SU-DHL-6 (cell line): ENCODE data around the gene EFNA5.

Experiments used
- H2AFZ ChIP-seq: fragments of 200-600 bp; sonication (generic); 2 replicates; pipeline ENCODE4 v1.6.1; 2014; ENCODE audit warnings: low read depth, mild to moderate bottlenecking, moderate library complexity, mixed read lengths, antibody characterized with exemption, low read length; ENCODE audit not compliant: severe bottlenecking
- H3F3A ChIP-seq: fragments of 200-600 bp; shearing (Covaris generic); 2 replicates; pipeline ENCODE4 v1.6.0; 2016; ENCODE audit warnings: antibody characterized with exemption, mild to moderate bottlenecking; ENCODE audit not compliant: insufficient read depth
- H3K27ac ChIP-seq: fragments of 200-600 bp; sonication (generic); 2 replicates; pipeline ENCODE4 v1.5.1; 2016; ENCODE audit warnings: low read depth, mild to moderate bottlenecking, low read length, moderate library complexity, mixed read lengths
- H3K27me3 ChIP-seq: fragments of 200-600 bp; sonication (generic), shearing (Covaris generic); 2 replicates; pipeline ENCODE4 v1.6.0; 2014; ENCODE audit warnings: mild to moderate bottlenecking, low read length
- H3K36me3 ChIP-seq: fragments of 200-600 bp; sonication (generic); 2 replicates; pipeline ENCODE4 v1.6.1; 2014; ENCODE audit warnings: mild to moderate bottlenecking, low read length, mixed read lengths
- H3K4me2 ChIP-seq: fragments of 300-600, 200-600 bp; shearing (Covaris generic), sonication (generic); 2 replicates; pipeline ENCODE4 v1.6.0; 2014; ENCODE audit warnings: low read length, low read depth, mild to moderate bottlenecking; ENCODE audit not compliant: poor library complexity, severe bottlenecking
- H3K4me3 ChIP-seq: fragments of 200-600 bp; sonication (generic); 2 replicates; pipeline ENCODE4 v1.5.1; 2014; ENCODE audit warnings: antibody characterized with exemption, low read length, mild to moderate bottlenecking, mixed read lengths; ENCODE audit not compliant: insufficient read depth, poor library complexity, severe bottlenecking
- H3K79me2 ChIP-seq: fragments of 200-600 bp; sonication (generic); 2 replicates; pipeline ENCODE4 v1.6.1; 2014; ENCODE audit warnings: mild to moderate bottlenecking, low read length, moderate library complexity; ENCODE audit not compliant: insufficient read depth
- H3K9ac ChIP-seq: fragments of 200-600 bp; sonication (generic); 2 replicates; pipeline ENCODE4 v1.7.0; 2014; ENCODE audit warnings: mild to moderate bottlenecking, low read length
- H3K9me2 ChIP-seq: fragments of 200-600 bp; sonication (generic); replicated peaks from 2 replicates; pipeline ENCODE4 v1.6.1; 2014; ENCODE audit warnings: low read length; ENCODE audit not compliant: insufficient read depth
- H3K9me3 ChIP-seq: fragments of 200-600 bp; sonication (generic); 2 replicates; pipeline ENCODE4 v1.6.1; 2014; ENCODE audit warnings: low read length, mixed read lengths; ENCODE audit not compliant: insufficient read depth
- H4K20me1 ChIP-seq: fragments of 200-600 bp; sonication (generic); 2 replicates; pipeline ENCODE4 v1.6.1; 2014; ENCODE audit warnings: low read depth, mild to moderate bottlenecking, antibody characterized with exemption, low read length, moderate library complexity, mixed read lengths
- EZH2phosphoT487 ChIP-seq: fragments of 200-600 bp; sonication (generic), shearing (Covaris generic); conservative IDR thresholded peaks from 2 replicates; pipeline ENCODE4 v1.6.1; 2018; ENCODE audit warnings: mild to moderate bottlenecking, antibody characterized with exemption, low read length, moderate library complexity, mixed read lengths
- TF ChIP-seq, protein P1 (sequence below): fragments of 200-600 bp; sonication (generic); IDR thresholded peaks from one replicate; pipeline ENCODE4 v1.5.1; 2017; ENCODE audit warnings: antibody characterized with exemption, mild to moderate bottlenecking, low read length, moderate library complexity; ENCODE audit not compliant: insufficient read depth, poor library complexity, severe bottlenecking

Gene EFNA5

DNA sequence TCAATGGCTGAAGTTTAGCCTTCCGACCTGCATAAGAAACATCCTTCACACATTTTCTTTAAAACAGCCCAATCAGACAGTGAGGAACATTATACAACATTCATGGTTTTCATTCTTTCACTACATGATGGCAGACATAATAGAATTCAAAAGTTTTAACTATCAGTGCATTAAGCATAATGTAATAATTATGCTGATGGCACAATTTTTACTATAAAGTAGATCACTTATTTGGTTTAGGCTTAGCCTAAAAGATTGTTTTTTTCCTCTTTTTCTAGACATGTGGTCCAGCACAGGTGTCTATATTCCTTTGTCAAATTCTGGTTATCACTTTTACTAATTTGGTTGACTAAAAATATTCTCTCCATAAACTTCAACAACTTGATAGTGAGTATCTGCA lies 46.5 kb downstream of the EFNA5 start:
- Histone ChIP-seq H4K20me1 (no peaks in the 10 kb centered on the region), H3K4me3 (no peak overlapping the region), H2AFZ (no peak overlapping the region), H3K27ac (no peak overlapping the region), H3K79me2 (no peaks in the 10 kb centered on the region), H3K4me2 (no peak overlapping the region), H3K9me2 (no peaks in the 10 kb centered on the region), H3K9ac (no peak overlapping the region), H3K27me3 (no peaks in the 10 kb centered on the region), H3K36me3 (no peaks in the 10 kb centered on the region), H3F3A (no peaks in the 10 kb centered on the region), H3K9me3 (no peaks in the 10 kb centered on the region)
- TF ChIP-seq, protein P1, sequence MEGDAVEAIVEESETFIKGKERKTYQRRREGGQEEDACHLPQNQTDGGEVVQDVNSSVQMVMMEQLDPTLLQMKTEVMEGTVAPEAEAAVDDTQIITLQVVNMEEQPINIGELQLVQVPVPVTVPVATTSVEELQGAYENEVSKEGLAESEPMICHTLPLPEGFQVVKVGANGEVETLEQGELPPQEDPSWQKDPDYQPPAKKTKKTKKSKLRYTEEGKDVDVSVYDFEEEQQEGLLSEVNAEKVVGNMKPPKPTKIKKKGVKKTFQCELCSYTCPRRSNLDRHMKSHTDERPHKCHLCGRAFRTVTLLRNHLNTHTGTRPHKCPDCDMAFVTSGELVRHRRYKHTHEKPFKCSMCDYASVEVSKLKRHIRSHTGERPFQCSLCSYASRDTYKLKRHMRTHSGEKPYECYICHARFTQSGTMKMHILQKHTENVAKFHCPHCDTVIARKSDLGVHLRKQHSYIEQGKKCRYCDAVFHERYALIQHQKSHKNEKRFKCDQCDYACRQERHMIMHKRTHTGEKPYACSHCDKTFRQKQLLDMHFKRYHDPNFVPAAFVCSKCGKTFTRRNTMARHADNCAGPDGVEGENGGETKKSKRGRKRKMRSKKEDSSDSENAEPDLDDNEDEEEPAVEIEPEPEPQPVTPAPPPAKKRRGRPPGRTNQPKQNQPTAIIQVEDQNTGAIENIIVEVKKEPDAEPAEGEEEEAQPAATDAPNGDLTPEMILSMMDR = no peak
- no peak for TF ChIP-seq EZH2phosphoT487

DNA sequence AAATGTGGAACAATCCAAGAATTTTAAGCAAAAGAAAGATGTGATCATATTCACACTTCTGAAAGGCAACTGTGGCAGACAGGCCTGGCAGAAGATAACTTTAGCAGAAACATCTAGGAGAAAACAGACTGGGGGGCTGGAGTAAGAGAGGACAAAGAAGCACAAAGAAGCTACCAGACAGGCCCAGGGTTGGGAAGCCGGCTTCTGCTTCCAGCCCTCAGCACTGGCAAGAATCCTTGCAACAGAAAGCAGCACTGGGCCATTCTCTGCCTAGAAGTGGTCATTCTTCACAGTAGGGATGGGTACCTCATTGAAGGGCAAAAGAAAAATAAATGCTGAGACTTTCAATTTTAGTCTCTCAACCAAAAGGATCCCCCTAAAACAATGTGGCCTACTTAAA lies 49.6 kb downstream of the EFNA5 start:
- H3K9me3 ChIP-seq = no peaks in the 10 kb centered on the region
- H3K27ac ChIP-seq = no peak overlapping the region
- TF ChIP-seq, protein P1 = no peak
- no peak for TF ChIP-seq EZH2phosphoT487
- no peaks in the 10 kb centered on the region for H3K79me2 ChIP-seq
- H3K9ac ChIP-seq = no peak overlapping the region
- no peaks in the 10 kb centered on the region for H4K20me1 ChIP-seq
- H2AFZ ChIP-seq = no peak overlapping the region
- H3F3A ChIP-seq = no peaks in the 10 kb centered on the region
- H3K4me3 ChIP-seq = no peak overlapping the region
- H3K9me2 ChIP-seq = no peaks in the 10 kb centered on the region
- H3K4me2 ChIP-seq = no peak overlapping the region
- H3K27me3 ChIP-seq = no peaks in the 10 kb centered on the region
- H3K36me3 ChIP-seq = no peaks in the 10 kb centered on the region

DNA sequence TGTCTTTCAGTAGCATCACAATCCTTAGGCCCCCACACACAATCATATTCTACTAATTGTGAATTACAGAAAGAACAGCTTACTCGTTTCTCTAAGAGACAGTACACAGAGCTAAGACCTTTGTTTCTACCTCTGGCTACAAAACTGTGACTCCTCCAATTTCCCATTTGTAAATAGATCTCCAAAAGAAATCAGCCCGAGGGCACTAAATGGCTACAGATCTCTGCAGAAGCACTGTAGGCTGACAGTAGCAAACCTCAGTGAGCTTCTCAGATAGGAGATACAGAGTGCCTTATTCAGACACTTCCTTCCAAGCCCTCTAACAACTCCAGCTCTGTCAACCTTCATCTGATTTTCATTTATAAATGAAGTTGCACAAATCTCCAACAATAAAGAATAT lies 51.0 kb downstream of the EFNA5 start:
- H3F3A ChIP-seq = no peaks in the 10 kb centered on the region
- no peaks in the 10 kb centered on the region for H4K20me1 ChIP-seq
- H3K9me2 ChIP-seq = no peaks in the 10 kb centered on the region
- no peak overlapping the region for H3K4me2 ChIP-seq
- H3K9ac ChIP-seq = no peak overlapping the region
- H3K27ac ChIP-seq = no peak overlapping the region
- no peaks in the 10 kb centered on the region for H3K27me3 ChIP-seq
- TF ChIP-seq, protein P1 = no peak
- no peak for TF ChIP-seq EZH2phosphoT487
- no peaks in the 10 kb centered on the region for H3K79me2 ChIP-seq
- H3K4me3 ChIP-seq = no peak overlapping the region
- no peaks in the 10 kb centered on the region for H3K36me3 ChIP-seq
- H3K9me3 ChIP-seq = no peaks in the 10 kb centered on the region
- no peak overlapping the region for H2AFZ ChIP-seq

DNA sequence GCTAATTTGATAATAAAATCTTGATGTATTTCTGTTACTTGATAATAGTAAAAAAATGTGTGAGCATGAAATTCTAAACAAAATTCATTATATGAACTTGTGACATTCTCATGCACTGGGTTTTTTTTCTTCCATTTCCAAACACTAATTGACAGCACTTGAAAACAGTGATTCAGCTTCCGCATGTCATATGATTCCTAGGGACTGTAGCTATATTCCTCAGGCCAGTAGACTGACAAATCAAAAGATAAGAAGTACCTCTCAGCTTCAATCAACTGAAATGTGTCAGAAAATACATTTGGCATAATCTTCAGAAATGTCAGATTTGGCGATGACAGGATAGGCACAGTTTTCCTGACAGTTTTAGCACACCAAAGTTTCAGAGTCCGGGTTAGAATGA lies 52.5 kb downstream of the EFNA5 start:
- Histone ChIP-seq H3K4me3 (no peak overlapping the region), H4K20me1 (no peaks in the 10 kb centered on the region), H3K79me2 (no peaks in the 10 kb centered on the region), H2AFZ (no peak overlapping the region), H3F3A (no peaks in the 10 kb centered on the region), H3K27ac (no peak overlapping the region), H3K36me3 (no peaks in the 10 kb centered on the region), H3K9me3 (no peaks in the 10 kb centered on the region), H3K9ac (no peak overlapping the region), H3K9me2 (no peaks in the 10 kb centered on the region), H3K4me2 (no peak overlapping the region), H3K27me3 (no peaks in the 10 kb centered on the region)
- TF ChIP-seq, protein P1 = no peak
- no peak for TF ChIP-seq EZH2phosphoT487
